Measurements from ENCODE around the gene NFE2L1. TPM values are rescaled to one million over a fixed set of nuclear protein-coding genes. Genes with fewer than 3 reads are reported as not detected.

NFE2L1 gene
- total and polyA plus RNA-seq, 2 of the 8 experiments (the other 6 are each of a cell fraction or from before 2014, with no cell fraction given), result 140 to 143 TPM

GRCh38 chr17:48026502-48027321 lies 21.4 kb upstream of the NFE2L1 start (continued):
- TF ChIP-seq MAX (IDR thresholded peaks at IDR 0.05) (peak; percentile 40; the same call in 1 of the 2 replicates), KDM5A (IDR thresholded peaks at IDR 0.05; ENCODE audit: low read length) (no peak), KDM4A (IDR thresholded peaks at IDR 0.05; ENCODE audit: low read depth, low read length, severe bottlenecking) (no peak), EGR1 (IDR thresholded peaks at IDR 0.05; ENCODE audit: borderline replicate concordance, low read depth, low read length) (0 out of 2 replicates have a peak, but pooled peaks have one; percentile 41), JUN (IDR thresholded peaks at IDR 0.05; ENCODE audit: low read depth, low read length) (peak; percentile 66; the same call in 1 of the 2 replicates), RAD21 (IDR thresholded peaks at IDR 0.05 in 1 of 2, conservative IDR thresholded peaks at IDR 0.05 in 1 of 2; ENCODE audit: low read depth in 2 of 2, low read length in 2 of 2) (peak; percentile 89 to 90), CBX5 (IDR thresholded peaks at IDR 0.05; ENCODE audit: low read depth, low read length) (no peak), YY1 (IDR thresholded peaks at IDR 0.05; ENCODE audit: low read depth, low read length) (peak; percentile 34; the same call in 1 of the 2 replicates), CHD2 (IDR thresholded peaks at IDR 0.05; ENCODE audit: low read length) (0 out of 2 replicates have a peak, but pooled peaks have one; percentile 15)

Data from H1 (cell line).